Right lobe of liver (tissue), 6 donors: Measurements from ENCODE around the gene MTHFD1L. TPM values are rescaled to one million over a fixed set of nuclear protein-coding genes. Genes with fewer than 3 reads are reported as not detected.

Experiments
- ATAC-seq, 4 donors: fragments of 200-7000 bp; cut with Tn5 transposase; one replicate each; pipeline ENCODE4 v1.9.1; 2020; ENCODE audit warnings: mild to moderate bottlenecking in 4 of 4, moderate library complexity in 4 of 4
- DNase-seq, 3 donors: peaks; one replicate each; pipeline ENCODE4 v3.0.0-alpha.2; 2020
- H3K27ac ChIP-seq, 3 donors: fragments of 200-600 bp; one replicate each; pipeline ENCODE4 v1.8.0; 2022
- H3K27me3 ChIP-seq, 2 donors: fragments of 200-600 bp; one replicate each; pipeline ENCODE4 v1.8.0; 2022
- H3K36me3 ChIP-seq, 4 donors: fragments of 200-600 bp; sonication (generic) in 1 of 4; one replicate each; pipeline versions ENCODE4 v1.5.1 to v1.8.0; 2017 to 2022; ENCODE audit warnings: control low read depth in 1 of 4
- H3K4me1 ChIP-seq, 4 donors: fragments of 200-600 bp; sonication (generic) in 1 of 4; one replicate each; pipeline versions ENCODE4 v1.5.1 to v1.8.0; 2017 to 2022; ENCODE audit warnings: control low read depth in 1 of 4
- H3K4me3 ChIP-seq, 3 donors: fragments of 200-600 bp; one replicate each; pipeline ENCODE4 v1.8.0; 2022
- H3K9me3 ChIP-seq, 4 donors: fragments of 200-600 bp; sonication (generic) in 1 of 4; one replicate each; pipeline versions ENCODE4 v1.5.1 to v1.8.0; 2017 to 2022; ENCODE audit warnings: control low read depth in 1 of 4
- CTCF ChIP-seq, 4 donors: fragments of 200-600 bp in 3 of 4; fragments of 450-650 bp in 1 of 4; IDR thresholded peaks; one replicate each; pipeline versions ENCODE4 v1.5.1 to v1.8.0; 2016 to 2022; ENCODE audit warnings: antibody characterized with exemption in 4 of 4, mild to moderate bottlenecking in 2 of 4
- POLR2A ChIP-seq: fragments of 450-650 bp; IDR thresholded peaks from one replicate; pipeline ENCODE4 v1.6.1; 2017; ENCODE audit warnings: antibody characterized with exemption, mild to moderate bottlenecking
- WGBS: methylation state at CpG from one replicate; pipeline ENCODE4 v1.1.6; 2018; ENCODE audit warnings: low coverage, low lambda C conversion rate; ENCODE audit not compliant: insufficient coverage; ENCODE audit errors: missing lambda C conversion rate; 5-methylcytosine and 5-hydroxymethylcytosine counted together
- intact Hi-C, 2 donors: fragments of 100-400 bp; cut with DNase I; formaldehyde crosslinking; loops; one replicate each; pipeline versions ENCODE4 v1.11.2 to v1.14.1; 2022
- total RNA-seq, 6 experiments: library from RNA; depleted of rRNA in 2 of 6; stranded (reverse); fragments of >200 nt in 2 of 6; fragmentation: NEBNext Ultra II Directional in 3 of 6; extraction: Animal tissue kit (Norgen Biotek cat#: 25700) in 3 of 6; gene quantifications; one replicate each; pipeline versions ENCODE4 v1.1.0 to v1.2.4, GENCODE V29; 2016 to 2023
- donor health status: DM: no; HTN: yes; CAD: no.
- donor health status: DM: no; HTN: no; CAD: no.
- donor health status: DM: no; HTN: no; CAD: no.
- donor health status: DM: no; HTN: yes; CAD: no.
- donor health status: DM: no; HTN: yes; CAD: no.

The MTHFD1L gene
- total RNA-seq, 6 experiments from 2014 or later, result 1.7 to 11.5 (median 4.9) TPM

DNA sequence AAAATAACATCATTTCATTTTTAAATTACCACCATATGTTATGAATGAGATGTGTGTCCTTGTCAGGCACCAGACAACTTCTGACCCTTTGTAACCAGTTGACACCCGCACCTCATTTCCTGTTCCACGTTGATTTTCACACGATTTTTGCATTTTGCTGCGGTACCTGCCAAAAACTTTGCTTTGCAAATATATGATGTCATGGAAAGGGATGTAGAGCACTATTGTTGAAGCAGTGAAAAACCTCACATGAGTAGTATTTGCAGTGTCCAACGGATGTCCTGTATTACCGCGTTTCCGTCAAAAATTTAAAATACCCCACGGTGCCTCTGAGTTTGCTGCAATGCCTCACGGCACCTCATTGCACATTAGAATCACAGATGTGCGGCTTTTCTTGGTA lies 115.6 kb downstream of the MTHFD1L start:
- no peak overlapping the region for H3K27ac ChIP-seq
- peak in 2 of 4 donors; percentile 25 to 48 for ATAC-seq
- intact Hi-C loops, result no loop called here

DNA sequence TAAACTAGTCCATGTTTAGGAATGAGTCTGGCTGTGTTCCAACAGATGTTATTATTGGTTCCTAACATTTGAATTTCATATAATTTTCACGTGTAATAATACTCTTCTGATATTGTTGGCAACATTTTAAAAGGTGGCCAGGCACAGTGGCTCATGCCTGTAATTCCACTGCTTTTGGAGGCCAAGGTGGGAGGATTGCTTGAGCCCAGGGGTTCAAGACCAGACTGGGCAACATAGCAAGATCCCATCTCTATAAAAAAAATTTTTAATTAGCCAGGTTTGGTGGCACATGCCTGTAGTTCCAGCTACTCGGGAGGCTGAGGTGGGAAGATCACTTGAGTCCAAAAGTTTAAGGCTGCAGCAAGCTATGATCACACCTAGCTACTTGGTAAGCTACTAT lies 116.2 kb downstream of the MTHFD1L start:
- Histone ChIP-seq H3K27ac (no peak overlapping the region), H3K36me3 (no peaks in the 10 kb centered on the region), H3K4me3 (no peak overlapping the region), H3K9me3 (no peaks in the 10 kb centered on the region), H3K4me1 (no peaks in the 10 kb centered on the region), H3K27me3 (no peaks in the 10 kb centered on the region)
- intact Hi-C loops, result no loop called here
- ATAC-seq (no peak), DNase-seq (no peak)
- WGBS, result 90% methylated on average over 2 of the region's 2 CpGs
- no peak for TF ChIP-seq POLR2A
- no peak for TF ChIP-seq CTCF (IDR thresholded peaks at IDR 0.05)

More for the DNA sequence above, 115.6 kb downstream of the MTHFD1L start:
- Histone ChIP-seq H3K4me3 (no peak overlapping the region), H3K4me1 (no peaks in the 10 kb centered on the region), H3K36me3 (no peaks in the 10 kb centered on the region), H3K9me3 (no peaks in the 10 kb centered on the region), H3K27me3 (no peaks in the 10 kb centered on the region)
- DNase-seq, result no peak
- TF ChIP-seq POLR2A (no peak), CTCF (IDR thresholded peaks at IDR 0.05) (no peak)
- 69% methylated on average over 11 of the region's 11 CpGs for WGBS

DNA sequence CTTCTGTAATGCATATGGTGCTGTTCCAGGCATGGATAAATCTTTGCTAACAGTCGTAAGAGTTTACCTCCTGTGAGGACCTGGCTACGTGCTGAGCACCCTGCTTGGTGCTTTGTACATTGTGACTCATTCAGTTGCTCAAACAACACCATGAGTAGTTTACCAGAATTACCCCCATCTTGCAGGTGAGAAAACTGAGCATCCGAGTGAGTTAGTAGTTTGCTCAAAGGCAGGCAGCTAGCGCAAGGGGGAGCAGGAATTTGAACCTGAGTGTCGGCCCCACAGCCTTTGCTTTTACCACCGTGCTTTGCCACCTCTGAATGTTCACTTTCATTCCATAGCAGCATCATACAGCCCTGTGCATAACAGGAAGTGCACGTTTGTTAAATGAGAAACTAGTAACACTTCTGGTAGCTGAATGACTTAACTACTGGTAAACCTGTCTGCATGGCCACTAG lies 121.9 kb downstream of the MTHFD1L start:
- no peak overlapping the region for H3K4me3 ChIP-seq
- intact Hi-C loops, result no loop called here
- DNase-seq (no peak), ATAC-seq (no peak)
- no peaks in the 10 kb centered on the region for H3K4me1 ChIP-seq
- H3K9me3 ChIP-seq, result no peaks in the 10 kb centered on the region
- H3K36me3 ChIP-seq, result no peaks in the 10 kb centered on the region
- 86% methylated on average over 7 of the region's 7 CpGs for WGBS
- H3K27ac ChIP-seq, result no peak overlapping the region
- H3K27me3 ChIP-seq, result no peaks in the 10 kb centered on the region
- no peak for TF ChIP-seq CTCF (IDR thresholded peaks at IDR 0.05)
- no peak for TF ChIP-seq POLR2A

GRCh38 chr6:150987855-150988464 lies 122.5 kb downstream of the MTHFD1L start:
- WGBS, result 71% methylated on average over 5 of the region's 5 CpGs
- ATAC-seq, result no peak

More at GRCh38 chr6:150987855-150988464, 122.5 kb downstream of the MTHFD1L start:
- TF ChIP-seq CTCF (IDR thresholded peaks at IDR 0.05) (no peak), POLR2A (no peak)
- Histone ChIP-seq H3K36me3 (no peaks in the 10 kb centered on the region), H3K27ac (no peak overlapping the region), H3K9me3 (no peaks in the 10 kb centered on the region), H3K27me3 (no peaks in the 10 kb centered on the region), H3K4me1 (no peaks in the 10 kb centered on the region), H3K4me3 (no peak overlapping the region)
- intact Hi-C loops, result no loop called here
- DNase-seq, result no peak
